ENCODE measurements around the gene KPNB1.
A peak's percentile ranks its signal among the peaks of the same experiment; 100 is the strongest.

KPNB1 gene

DNA sequence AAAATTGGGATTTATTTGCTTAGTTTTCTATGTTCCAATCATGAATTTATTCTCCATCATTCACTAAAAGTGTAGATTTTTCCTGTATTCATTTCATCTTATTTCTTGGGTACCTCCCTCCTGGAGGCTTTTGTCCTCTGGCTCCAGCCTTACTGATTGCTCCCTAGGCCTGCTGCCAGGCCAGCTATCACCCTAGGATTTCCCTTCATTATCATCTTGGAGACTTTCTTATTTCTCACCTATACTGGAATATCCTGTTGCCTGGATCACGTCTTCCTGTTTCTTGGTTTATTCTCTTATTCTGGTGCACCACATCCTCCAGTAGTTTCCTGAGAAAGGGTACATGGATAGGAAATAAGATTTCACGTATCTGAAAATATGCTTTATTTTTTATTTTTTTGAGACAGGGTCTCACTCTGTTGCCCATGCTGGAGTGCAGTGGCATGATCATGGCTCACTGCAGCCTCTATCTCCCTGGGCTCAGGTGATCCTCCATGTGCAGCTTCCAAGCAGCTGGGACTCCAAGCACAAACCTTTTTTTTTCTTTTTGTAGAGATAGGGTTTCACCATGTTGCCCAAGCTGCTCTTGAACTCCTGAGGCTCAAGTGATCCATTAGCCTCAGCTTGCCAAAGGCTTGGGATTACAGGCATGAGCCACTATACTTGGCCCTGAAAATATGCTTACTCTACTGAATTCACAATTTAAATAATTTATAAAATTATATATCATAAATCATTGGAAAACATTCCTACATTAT, 13.3 kb upstream of the KPNB1 start:
- DNase-seq (ENCODE audit: low spot score), result no peak

DNA sequence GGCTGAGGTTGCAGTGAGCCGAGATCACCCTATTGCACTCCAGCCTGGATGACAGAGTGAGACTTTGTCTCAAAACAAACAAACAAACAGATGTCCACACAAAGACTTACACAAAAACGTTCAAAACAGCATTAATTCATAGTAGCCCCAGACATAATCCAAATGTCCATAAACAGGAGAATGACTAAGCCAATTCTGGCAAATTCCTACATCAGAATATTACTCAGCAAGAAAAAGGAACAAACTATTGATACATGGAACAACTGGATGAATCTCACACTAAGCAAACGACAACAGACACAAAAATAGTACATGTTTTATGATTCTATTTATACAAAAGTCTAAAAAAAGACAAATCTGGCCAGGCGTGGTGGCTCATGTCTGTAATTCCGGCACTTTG, 10.8 kb upstream of the KPNB1 start:
- no peak for DNase-seq (ENCODE audit: low spot score)

GRCh38 chr17:47640076-47640475, 9.6 kb upstream of the KPNB1 start:
- no peak for DNase-seq (ENCODE audit: low spot score)

DNA sequence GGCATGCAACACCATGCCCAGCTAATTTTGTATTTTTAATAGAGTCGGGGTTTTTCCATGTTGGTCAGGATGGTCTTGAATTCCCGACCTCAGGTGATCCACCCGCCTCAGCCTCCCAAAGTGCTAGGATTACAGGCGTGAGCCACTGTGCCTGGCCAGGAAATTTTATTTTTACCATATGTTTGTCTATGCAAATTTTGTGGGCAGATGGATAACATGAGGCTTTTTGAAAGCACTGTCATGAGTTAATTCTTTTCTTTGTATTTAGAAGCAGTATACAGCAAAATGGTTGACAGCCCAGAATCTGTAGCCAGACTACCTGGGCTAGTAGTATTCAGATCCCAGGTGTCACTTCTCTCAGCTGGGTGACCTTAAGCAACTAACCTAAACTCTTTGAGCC, 8.5 kb upstream of the KPNB1 start:
- no peak for DNase-seq (ENCODE audit: low spot score)

- DNase-seq (ENCODE audit: low spot score), result no peak
Measured at GRCh38 chr17:47643116-47643515, 6.6 kb upstream of the KPNB1 start.

GRCh38 chr17:47644324-47644723, 5.4 kb upstream of the KPNB1 start:
- DNase-seq (ENCODE audit: low spot score), result no peak

GRCh38 chr17:47649972-47650524, 329 bp downstream of the KPNB1 start:
- no peak for DNase-seq (ENCODE audit: low spot score)

DNA sequence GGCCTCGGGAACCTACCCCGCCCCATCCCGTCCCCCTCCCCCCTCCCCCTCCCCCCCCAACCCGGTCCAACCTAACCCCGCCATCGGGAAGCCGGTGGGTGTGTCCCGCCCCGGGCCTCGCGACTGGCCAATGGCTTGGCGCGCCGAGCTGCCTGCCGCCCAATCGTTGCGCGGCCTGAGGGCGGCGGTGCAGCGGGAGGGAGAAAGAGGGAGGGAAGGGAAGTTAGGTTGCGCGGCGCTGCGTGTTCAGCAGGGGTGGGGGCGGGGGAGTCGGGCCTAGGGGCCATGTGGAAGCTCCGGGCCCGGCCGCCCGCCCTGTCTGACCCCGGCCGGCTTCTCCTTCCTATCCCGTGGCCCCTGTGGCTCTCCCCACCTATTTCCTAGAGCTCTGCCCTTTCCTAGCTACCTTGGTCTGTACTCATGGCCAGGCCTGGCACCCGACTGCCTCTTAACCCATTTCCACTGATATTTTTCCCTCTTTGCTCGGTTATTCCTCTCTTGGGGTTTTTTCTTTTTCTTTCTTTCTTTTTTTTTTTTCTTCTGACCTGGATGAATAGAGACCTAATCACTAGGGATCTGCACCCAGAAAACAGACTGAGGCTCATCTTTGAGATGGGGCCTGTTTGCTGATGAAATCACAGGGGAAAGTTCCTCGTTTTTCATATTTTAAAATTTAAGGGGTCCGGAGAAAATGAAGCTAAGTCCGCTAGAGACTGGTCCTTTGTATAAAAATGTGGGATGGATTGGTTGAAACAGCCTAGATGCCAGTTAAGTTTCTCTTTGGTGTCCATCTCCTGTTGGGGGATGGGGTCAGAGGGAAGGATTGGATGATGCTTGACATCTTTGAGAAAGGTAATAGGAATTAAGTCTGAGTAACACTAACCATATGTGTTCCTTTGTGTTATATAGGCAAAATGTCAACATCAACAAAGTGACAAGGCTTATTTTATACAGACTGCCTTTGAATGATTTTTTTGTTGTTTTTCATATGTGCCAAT, 1.1 kb downstream of the KPNB1 start:
- DNase-seq (ENCODE audit: low spot score), result peak; percentile 97

DNA sequence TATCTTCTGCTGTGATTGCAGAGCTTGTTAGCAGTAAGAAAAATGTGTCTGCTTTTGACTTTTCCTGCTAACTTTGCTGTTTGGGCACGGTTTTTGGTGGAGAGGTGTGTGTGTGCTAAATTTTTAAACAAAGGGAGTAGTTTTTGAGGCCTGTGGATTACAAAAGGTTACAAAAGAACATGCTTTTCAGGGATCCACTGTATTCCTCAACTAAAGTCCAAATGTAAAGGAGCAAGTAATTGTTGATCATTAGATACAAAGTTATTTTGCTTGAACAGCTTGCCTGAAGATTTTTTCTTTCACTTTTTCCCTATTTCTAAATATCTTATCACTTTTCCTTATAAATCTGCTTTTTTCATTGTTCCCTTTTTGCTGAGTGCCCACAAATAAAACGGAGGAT, 2.0 kb downstream of the KPNB1 start:
- DNase-seq (ENCODE audit: low spot score), result no peak

GRCh38 chr17:47652570-47652969, 2.9 kb downstream of the KPNB1 start:
- peak; percentile 47 for DNase-seq (ENCODE audit: low spot score)

- no peak for DNase-seq (ENCODE audit: low spot score)
Measured at GRCh38 chr17:47653442-47653841, 3.7 kb downstream of the KPNB1 start.

GRCh38 chr17:47654991-47655390, 5.3 kb downstream of the KPNB1 start:
- no peak for DNase-seq (ENCODE audit: low spot score)

DNA sequence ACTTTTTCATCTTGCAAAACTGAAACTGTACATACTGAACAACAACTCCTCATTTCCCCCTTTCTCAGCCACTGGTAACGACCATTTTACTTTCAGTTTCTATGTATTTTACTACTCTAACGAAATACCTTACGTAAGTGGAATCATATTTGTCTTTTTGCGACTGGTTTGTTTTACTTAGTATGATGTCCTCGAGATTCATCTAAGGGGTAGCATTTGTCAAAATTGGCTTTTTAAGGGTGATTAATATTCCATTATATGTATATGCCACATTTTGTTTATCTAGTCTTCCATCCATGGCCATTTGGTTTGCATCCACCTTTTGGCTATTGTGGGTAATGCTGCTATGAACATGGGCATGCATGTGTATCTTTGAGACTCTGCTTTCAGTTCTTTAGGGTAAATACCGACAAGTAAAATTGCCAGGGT, 10.4 kb downstream of the KPNB1 start:
- no peak for DNase-seq (ENCODE audit: low spot score)

GRCh38 chr17:47663912-47664623, 14.3 kb downstream of the KPNB1 start:
- peak; percentile 65 for DNase-seq (ENCODE audit: low spot score)

DNA sequence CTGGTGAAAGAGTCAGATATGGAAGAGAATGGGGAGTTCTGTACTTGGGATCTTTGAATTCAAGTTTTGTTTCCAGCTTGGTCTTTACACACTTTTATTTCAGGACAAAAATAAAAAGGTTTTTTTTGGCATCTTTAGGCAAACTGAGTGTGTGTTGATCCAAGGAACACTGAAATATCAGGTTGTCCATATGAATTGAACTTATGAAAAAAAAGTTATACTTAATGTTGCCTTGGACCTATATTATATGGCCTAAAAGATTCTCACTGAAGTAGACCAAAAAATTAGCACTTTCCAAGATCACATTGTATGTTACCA, 14.9 kb downstream of the KPNB1 start:
- DNase-seq (ENCODE audit: low spot score), result no peak

GRCh38 chr17:47665655-47666054, 15.9 kb downstream of the KPNB1 start:
- no peak for DNase-seq (ENCODE audit: low spot score)

- no peak for DNase-seq (ENCODE audit: low spot score)
Measured at GRCh38 chr17:47669081-47669480, 19.4 kb downstream of the KPNB1 start.

DNA sequence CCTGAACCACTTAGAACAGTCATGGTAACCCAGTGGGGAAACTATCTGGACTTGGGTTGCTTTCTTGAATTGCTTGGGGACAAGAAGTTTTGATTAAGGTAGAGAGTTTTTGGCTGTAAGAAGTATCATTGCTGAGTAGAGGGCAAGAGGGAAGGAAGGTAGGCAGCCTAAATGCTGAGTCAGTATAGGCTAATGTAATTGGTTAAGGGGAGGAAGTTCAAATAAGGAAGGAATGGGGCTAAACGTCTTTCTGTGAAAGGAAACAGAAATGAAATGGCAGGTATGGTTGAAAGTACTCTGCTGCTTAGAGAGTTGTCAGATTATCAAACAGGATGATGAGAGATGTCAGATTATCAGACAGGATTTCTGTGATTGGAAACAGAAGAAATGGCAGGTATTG, 20.3 kb downstream of the KPNB1 start:
- DNase-seq (ENCODE audit: low spot score), result no peak

DNA sequence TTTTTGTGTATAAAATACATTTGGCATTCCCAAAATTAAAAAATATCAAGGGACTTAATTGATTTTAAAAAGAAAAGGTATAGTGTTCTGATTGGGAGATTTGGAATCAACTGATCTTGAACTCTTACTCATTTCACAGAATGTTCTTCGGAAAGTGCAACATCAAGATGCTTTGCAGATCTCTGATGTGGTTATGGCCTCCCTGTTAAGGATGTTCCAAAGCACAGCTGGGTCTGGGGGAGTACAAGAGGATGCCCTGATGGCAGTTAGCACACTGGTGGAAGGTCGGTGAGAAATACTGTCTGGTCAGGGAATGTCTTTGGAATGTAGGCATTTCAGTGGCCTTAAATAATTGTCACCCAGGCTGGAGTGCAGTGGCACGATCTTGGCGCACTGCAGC, 24.8 kb downstream of the KPNB1 start:
- DNase-seq (ENCODE audit: low spot score), result no peak

DNA sequence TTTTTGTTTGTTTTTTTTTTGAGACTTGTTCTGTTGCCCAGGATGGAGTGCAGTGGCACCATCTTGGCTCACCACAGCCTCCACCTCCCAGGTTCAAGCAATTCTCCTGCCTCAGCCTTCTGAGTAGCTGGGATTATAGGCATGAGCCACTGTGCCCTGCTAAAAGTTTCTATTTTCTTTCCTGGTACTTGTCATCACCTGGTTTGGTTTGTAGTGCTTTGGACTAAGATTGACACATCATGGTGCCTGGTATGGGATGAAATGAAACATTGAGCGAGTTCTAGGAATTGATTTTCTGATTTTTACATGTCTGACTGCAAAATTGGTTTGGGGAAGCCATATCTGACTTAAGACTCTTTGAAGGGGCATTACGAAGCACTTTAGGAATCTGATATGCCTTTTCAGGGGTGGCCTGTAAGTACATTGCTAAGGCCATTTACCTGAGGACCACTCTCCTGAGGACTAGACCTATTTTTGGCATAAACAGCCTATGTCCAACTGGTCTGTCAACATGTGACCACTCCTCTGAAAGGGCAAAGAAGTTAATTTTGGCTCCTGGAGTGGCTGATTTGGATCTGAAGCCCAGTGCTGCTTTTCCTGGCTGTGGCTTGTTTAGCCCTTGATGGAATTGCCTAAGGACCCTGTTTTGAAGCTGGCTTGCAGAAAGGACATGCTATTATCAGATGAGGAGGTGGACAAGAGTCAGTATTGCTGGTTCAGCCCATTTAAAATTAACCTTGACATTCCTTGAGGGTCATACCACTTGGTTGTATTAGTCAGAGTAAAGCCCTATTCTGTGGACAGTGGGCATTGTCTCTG, 25.9 kb downstream of the KPNB1 start:
- no peak for DNase-seq (ENCODE audit: low spot score)

- no peak for DNase-seq (ENCODE audit: low spot score)
Measured at GRCh38 chr17:47676199-47676472, 26.4 kb downstream of the KPNB1 start.
